Esophagus muscularis mucosa (tissue), 3 donors: ENCODE measurements around the gene SEPTIN5.

Experiments used
- CTCF ChIP-seq, 3 experiments: fragments of 200-600 bp in 2 of 3; fragments of 450-650 bp in 1 of 3; sonication (generic) in 2 of 3; IDR thresholded peaks; one replicate each; pipeline ENCODE4 v1.5.1; 2017 to 2019; ENCODE audit warnings: antibody characterized with exemption in 3 of 3, mild to moderate bottlenecking in 2 of 3, moderate library complexity in 1 of 3
- POLR2AphosphoS5 ChIP-seq, 2 donors: sonication (generic); formaldehyde crosslinking; IDR thresholded peaks; one replicate each; pipeline ENCODE4 v1.6.1; 2017; ENCODE audit warnings: antibody characterized with exemption in 2 of 2

DNA sequence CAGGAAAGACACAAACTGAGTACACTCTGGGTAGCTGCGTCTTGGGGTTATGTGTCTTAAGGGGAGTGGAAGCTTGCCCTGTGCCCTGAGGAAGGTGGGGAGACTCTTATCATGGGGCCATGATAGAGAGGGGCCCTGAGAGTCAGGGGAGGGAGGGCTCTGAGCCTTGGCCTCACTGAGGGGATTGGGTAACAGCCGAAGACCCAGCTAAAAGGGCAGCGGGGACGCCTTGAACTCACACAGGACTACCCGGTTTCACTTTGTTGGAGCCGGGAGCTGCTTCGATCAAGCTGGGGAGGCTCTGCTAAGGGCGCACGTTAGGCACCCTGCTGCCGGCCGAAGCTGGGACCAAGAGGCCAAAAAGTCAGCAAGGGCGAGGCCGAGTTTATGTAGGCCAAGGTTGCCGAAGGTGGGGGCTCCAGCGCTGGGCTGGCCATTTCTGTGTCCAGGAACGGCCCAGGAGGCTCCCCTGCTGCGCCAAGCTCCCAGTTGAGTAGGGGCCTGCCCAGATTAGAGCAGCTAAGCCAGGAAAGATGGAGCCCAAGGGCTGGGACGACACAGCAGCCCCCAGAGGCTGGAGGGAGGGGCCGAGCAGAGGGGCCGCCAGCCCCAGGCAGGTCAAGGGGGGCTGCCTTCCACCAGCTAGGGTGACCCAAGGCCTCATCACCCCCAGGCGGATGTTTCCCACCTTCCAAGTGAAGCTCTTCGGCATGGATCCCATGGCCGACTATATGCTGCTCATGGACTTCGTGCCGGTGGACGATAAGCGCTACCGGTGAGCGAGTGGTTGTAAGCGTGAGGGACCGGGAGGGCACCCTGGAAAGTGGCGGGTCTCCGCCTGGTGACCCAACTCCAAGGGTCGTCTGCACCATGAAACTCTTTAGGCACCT lies 48.5 kb downstream of the SEPTIN5 start:
- TF ChIP-seq POLR2AphosphoS5 (IDR thresholded peaks at IDR 0.05) (no peak), CTCF (IDR thresholded peaks at IDR 0.05) (no peak)
